HG03097 (cell line): ENCODE results near the gene TMCC3.

ENCODE experiments used
- ATAC-seq: cut with Tn5 transposase; IDR thresholded peaks from one replicate; pipeline ENCODE4 v1.9.1; 2021; ENCODE audit not compliant: unreplicated experiment, low FRiP score

TMCC3 gene

DNA sequence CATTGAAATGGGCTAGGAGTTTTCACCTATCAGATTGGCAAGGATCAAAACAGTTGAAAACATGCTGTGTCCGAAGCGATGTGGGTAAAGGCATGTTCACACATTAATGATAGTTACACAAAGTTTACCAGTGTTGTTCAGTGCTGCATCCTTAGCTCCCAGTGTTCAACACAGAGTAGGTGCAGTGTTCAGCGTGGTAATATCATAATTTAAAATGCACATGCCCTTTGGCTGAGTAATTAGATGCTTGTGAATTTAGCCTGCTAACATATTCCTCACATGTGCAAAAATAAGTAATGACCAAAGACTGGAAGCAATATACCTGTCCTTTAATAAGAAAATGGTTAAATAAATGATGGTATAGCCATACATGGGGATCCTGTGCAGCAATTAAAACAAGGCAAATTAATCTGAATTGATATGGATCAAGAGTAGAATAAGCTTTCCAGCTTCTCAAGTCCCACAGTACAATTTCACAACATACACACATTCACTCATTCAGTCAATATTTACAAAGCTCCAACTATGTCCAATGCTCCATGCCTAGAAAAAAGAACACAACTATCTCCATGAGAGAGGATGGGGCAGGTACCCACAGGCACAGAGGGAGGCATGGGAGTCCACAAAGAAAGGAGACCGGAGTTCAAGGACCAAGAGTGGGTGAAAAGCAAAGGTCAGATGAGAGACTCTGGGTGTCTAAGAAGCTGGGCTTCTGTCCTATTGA lies 12.8 kb downstream of the TMCC3 start:
- ATAC-seq = no peak

DNA sequence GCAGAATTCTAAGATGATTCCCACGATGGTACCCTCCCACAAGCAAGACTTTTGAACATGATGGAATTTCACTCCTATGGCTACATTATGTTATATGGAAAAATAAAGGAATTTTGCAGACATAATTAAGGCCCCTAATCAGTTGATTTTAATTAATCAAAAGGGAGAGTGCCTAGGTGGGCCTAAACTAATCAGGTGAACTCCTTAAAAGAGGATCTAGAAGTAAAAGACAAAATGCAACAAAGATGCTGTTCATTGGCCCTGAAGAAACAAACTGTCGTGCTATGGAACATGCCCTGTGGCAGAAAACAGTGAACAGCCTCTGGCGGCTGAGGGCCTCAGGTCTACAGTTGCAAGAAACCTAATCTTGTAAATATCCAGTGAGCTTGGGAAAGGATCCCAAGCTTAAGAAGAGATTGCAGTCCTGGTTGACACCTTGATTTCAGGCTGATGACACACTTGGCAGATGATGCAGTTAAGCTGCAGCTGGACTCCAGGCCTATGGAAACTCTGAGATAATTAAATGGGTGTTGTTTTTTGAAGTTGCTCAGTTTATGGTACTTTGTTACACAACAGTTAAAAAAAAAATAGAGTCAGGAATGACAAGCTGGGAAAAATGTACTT lies 13.8 kb downstream of the TMCC3 start:
- ATAC-seq = no peak

GRCh38 chr12:94634717-94635116 lies 15.6 kb downstream of the TMCC3 start:
- no peak for ATAC-seq

GRCh38 chr12:94633401-94633800 lies 17.0 kb downstream of the TMCC3 start:
- ATAC-seq = no peak

- no peak for ATAC-seq
Observed at GRCh38 chr12:94631058-94631457, 19.3 kb downstream of the TMCC3 start.

DNA sequence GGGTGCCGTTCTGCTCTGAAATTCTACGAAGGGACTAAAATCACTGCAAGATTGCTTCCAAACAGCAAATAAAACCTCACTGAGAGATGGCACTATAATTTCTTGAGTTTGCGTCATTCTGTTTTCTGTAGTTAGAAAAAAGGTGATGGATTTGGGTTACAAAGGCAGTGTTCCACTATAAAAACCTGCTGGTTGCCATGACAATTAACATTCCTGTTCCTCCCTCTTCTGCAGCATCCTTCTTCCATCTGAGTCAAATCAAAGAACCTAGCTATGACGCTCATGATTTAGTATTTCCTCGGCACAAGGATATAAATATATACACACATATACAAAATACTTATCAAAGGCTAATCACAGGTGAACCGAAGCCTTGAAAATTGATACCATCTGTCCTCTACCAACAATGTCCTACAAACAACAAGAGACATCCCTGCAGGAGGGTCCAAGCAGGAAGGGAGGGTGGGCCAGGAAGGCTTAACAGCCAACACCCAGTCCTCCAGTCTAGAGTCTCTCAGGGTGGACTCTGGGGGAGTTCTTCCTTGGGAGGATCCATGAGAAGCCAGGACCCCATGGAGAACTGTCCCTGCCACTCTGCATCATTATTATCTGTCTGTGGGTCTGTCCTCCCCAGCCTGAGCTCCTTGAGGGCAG lies 21.4 kb downstream of the TMCC3 start:
- ATAC-seq = no peak

DNA sequence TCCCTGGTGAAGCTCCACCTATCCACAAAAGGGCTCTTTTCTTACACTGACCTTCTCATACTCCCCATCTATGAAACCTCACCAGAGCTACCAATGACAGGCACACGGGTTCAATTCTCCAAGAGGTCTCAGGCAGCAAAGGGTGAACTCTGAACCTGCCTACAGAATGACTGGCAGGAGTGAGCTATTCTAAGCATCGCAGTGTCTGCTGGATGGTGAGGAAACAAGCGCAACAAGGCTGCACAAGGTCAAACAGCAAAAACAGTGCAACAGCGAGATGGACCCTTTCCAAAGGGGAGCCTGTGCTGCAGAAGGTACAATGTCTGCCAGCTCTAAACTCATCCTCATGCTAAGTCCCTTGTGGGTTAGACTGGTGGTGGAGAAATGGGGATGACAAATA lies 22.0 kb downstream of the TMCC3 start:
- no peak for ATAC-seq

DNA sequence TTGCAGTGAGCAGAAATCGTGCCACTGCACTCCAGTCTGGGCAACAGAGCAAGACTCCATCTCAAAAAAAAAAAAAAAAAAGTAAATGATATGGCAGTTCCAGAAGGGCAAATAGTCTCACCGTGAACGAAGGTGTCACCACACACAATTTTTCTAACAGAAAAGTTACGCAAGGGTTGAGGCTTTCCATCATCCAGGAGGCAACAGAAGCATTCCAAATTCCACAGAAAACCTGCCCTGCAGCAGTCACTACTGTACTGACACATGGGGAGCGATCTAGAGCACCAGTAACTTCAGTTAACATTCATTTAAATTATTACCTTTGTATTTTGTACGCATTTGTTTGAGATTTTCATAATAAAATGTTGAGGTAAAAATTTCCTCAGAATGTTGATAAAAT lies 24.8 kb downstream of the TMCC3 start:
- ATAC-seq = no peak

DNA sequence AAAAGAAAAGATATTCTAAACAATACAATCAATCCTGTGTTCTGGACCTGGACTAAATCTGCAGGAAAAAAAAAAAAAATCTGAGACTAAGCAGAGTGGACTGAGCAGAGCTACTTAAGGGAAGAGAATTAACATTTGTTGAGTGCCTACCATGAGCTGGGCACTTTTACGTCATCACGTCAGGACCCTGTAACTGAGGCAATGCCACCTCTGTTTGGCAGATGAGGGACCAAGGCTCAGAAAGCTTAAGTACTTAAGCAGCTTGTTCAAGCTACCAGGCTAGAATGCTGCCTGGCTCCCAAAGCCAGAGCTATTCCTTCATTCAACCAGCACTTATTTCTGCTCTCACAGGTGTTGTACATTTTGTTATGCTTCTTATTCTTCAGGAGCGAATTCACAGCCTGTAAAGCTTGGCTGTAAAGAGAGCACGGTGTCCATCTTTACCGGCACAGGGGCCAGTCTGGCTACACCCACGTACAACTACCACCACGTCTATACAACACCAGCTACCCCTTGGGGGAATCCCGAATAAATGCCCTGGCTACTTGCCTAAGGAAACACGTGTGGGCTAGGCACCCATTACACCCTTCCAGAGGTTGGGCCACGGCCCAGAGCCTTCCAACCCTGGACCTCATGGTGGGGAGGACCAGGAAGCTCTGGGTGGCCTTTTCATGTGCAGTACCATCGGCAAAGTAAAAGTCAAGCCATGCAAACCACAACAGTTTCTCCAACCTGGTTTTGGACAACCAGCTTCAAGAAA lies 27.0 kb downstream of the TMCC3 start:
- ATAC-seq = no peak

- ATAC-seq = no peak
Observed at GRCh38 chr12:94622475-94622874, 27.9 kb downstream of the TMCC3 start.

DNA sequence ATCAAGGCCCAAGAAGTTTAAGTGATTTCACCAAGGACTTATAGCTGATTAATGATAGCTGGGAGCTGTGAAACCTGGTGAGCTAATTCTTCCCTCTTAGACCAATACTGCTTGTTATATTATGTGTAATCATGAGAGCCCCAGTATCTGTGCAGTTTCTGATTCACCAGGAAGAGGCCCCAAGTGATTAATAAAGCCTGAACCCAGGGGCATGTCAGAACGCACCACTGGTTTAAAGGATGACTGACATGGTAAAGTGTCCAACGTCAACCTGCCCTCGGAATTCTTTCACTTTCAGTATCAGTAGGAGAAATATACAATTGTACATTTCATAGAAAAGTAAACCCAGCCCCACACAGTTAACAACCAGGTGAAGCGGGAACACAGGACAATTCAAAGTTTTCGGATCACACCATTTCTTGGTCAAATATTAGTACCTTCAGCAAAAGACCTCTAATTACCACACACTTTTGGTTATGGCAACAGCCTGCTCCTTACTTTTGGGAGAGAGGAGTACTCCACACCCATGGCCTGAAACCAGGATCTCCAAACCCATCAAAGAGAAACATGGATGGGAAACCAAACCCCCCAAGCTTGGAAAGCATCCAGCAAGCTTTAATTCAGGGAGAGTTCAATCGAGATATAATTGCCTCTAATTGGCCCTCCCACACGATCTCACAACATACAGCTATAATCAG lies 28.5 kb downstream of the TMCC3 start:
- ATAC-seq = peak; percentile 93

GRCh38 chr12:94620621-94621020 lies 29.7 kb downstream of the TMCC3 start:
- no peak for ATAC-seq

- ATAC-seq = no peak
Observed at GRCh38 chr12:94618995-94619695, 31.2 kb downstream of the TMCC3 start.

- ATAC-seq = no peak
Observed at GRCh38 chr12:94617101-94617500, 33.3 kb downstream of the TMCC3 start.

- ATAC-seq = no peak
Observed at GRCh38 chr12:94616203-94616729, 34.1 kb downstream of the TMCC3 start.

DNA sequence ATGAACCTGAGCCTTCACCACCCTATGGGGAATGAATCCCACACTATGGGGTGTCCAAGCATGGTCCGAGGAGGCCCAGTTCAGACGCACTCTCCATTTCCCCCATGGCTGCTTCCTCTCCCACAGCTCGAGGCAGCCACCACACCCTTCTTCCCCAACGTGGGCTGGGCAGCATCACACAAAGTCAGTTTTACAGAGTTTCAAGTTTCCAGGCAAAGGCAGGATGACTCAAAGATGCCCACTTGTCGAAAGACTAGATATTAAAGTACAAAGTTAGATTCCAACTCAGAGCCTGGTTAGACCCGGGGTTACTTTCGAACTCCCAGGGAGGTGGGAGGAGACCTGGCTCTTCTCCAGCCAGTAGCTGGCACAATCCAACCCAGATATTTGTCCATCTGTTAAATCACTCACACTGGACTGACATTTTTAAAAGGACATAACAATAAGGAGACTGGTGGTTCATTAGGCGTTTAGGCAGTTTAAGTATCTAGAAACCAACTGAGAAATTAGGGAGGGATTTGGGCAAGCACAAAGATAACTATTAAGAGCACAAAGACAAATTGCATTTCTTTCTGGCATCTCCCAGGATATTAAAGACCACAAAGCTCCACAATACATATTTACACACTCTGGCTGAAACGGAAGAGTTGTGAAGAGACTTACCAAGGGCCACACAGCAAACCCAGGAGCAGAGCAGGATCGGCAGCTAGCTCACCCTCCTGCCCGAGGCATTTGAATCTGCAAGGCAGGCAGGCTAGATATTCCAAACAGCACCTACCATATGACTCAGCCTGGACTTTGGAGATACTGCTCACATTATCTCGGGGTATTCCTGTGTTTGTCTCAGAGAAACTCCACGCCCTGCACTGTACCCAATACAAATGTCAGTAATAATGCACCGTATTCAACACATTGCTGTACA lies 34.8 kb downstream of the TMCC3 start:
- no peak for ATAC-seq

- no peak for ATAC-seq
Observed at GRCh38 chr12:94614288-94614721, 36.1 kb downstream of the TMCC3 start.

GRCh38 chr12:94609917-94610443 lies 40.4 kb downstream of the TMCC3 start:
- no peak for ATAC-seq
